Keratinocyte (primary cell): ENCODE data around the gene TOMM5. TPM values are rescaled to one million over a fixed set of nuclear protein-coding genes. Genes with fewer than 3 reads are reported as not detected.
A peak's percentile ranks its signal among the peaks of the same experiment; 100 is the strongest.

Source experiments
- DNase-seq: peaks from one replicate; pipeline ENCODE4 v3.0.0-alpha.2; 2011; ENCODE audit warnings: low read depth, missing footprints, low spot score
- FAIRE-seq: peaks from 2 replicates; lab custom pipeline; 2011; peaks lifted over from hg19 to GRCh38; lab: Jason Lieb, UNC
- H2AFZ ChIP-seq: 2 replicates; pipeline ENCODE4 v1.6.0; 2012; ENCODE audit warnings: low read length, control low read depth, inconsistent platforms; ENCODE audit not compliant: control insufficient read depth
- H3K27ac ChIP-seq: 2 replicates; pipeline ENCODE4 v1.5.1; 2011; ENCODE audit warnings: low read length; ENCODE audit not compliant: control insufficient read depth, insufficient read depth
- H3K27me3 ChIP-seq: 3 replicates; pipeline ENCODE4 v1.6.0; 2011; ENCODE audit warnings: low read length; ENCODE audit not compliant: control insufficient read depth, insufficient read depth; ENCODE audit errors: extremely low read depth
- H3K36me3 ChIP-seq, 2 experiments: 2 replicates in 1 of 2; 3 replicates in 1 of 2; pipeline ENCODE4 v1.5.1; 2011; ENCODE audit warnings: low read length in 2 of 2, mild to moderate bottlenecking in 1 of 2; ENCODE audit not compliant: control insufficient read depth in 2 of 2, insufficient read depth in 2 of 2; ENCODE audit errors: extremely low read depth in 1 of 2
- H3K4me1 ChIP-seq: 3 replicates; pipeline ENCODE4 v1.5.1; 2011; ENCODE audit warnings: low read length; ENCODE audit not compliant: control insufficient read depth, insufficient read depth; ENCODE audit errors: extremely low read depth
- H3K4me2 ChIP-seq: 3 replicates; pipeline ENCODE4 v1.6.0; 2011; ENCODE audit warnings: low read depth, low read length; ENCODE audit not compliant: control insufficient read depth, insufficient read depth; ENCODE audit errors: extremely low read depth
- H3K4me3 ChIP-seq, 3 experiments: fragments of 200-600 bp in 1 of 3; sonication (generic) in 1 of 3; 2 replicates in 2 of 3; 3 replicates in 1 of 3; pipeline ENCODE4 v1.5.1; 2011 to 2016; ENCODE audit warnings: low read length in 3 of 3, mild to moderate bottlenecking in 3 of 3, control low read depth in 2 of 3, inconsistent platforms in 1 of 3, low read depth in 1 of 3, mixed read lengths in 1 of 3, mixed run types in 1 of 3, moderate library complexity in 1 of 3; ENCODE audit not compliant: control insufficient read depth in 2 of 3, insufficient read depth in 2 of 3; ENCODE audit errors: extremely low read depth in 1 of 3
- H3K79me2 ChIP-seq: 2 replicates; pipeline ENCODE4 v1.6.0; 2012; ENCODE audit warnings: low read length; ENCODE audit not compliant: control insufficient read depth, insufficient read depth
- H3K9ac ChIP-seq: 3 replicates; pipeline ENCODE4 v1.6.0; 2011; ENCODE audit warnings: low read length; ENCODE audit not compliant: control insufficient read depth, insufficient read depth; ENCODE audit errors: extremely low read depth
- H3K9me1 ChIP-seq: 3 replicates; pipeline ENCODE4 v1.6.0; 2011; ENCODE audit warnings: low read length; ENCODE audit not compliant: control insufficient read depth, insufficient read depth; ENCODE audit errors: extremely low read depth
- H3K9me3 ChIP-seq: 2 replicates; pipeline ENCODE4 v1.5.1; 2012; ENCODE audit warnings: low read depth, low read length; ENCODE audit not compliant: control insufficient read depth
- H4K20me1 ChIP-seq: 3 replicates; pipeline ENCODE4 v1.6.0; 2011; ENCODE audit warnings: low read length; ENCODE audit not compliant: control insufficient read depth, insufficient read depth; ENCODE audit errors: extremely low read depth
- EZH2 ChIP-seq: IDR thresholded peaks from one replicate; pipeline ENCODE4 v1.6.1; 2012; ENCODE audit warnings: inconsistent platforms, mild to moderate bottlenecking, low read length, moderate library complexity
- dilution Hi-C: fragments of 300-500 bp; cut with MboI; formaldehyde crosslinking; loops from one replicate; pipeline ENCODE4 v1.7.0; 2020; ENCODE audit warnings: low sequenced_read_pairs; ENCODE audit not compliant: extremely low pct_ligation_motif_present
- polyA plus RNA-seq, 5 experiments: library from polyadenylated mRNA; depleted of rRNA in 3 of 5; stranded (reverse) in 3 of 5; stranded (forward) in 1 of 5; unstranded in 1 of 5; fragments of >200 nt; gene quantifications; 1 replicate in 1 of 5; 2 replicates in 3 of 5; 3 replicates in 1 of 5; pipeline versions ENCODE4 v1.2.1 to v1.2.3, GENCODE V29; 2011 to 2012; ENCODE audit warnings: missing spikeins in 2 of 5, low read depth in 1 of 5, low replicate concordance in 1 of 5
- TF ChIP-seq, protein P1 (sequence below), 3 experiments: IDR thresholded peaks in 1 of 3; conservative IDR thresholded peaks in 1 of 3; optimal IDR thresholded peaks in 1 of 3; 2 replicates in 2 of 3; 3 replicates in 1 of 3; pipeline versions ENCODE3 to v1.5.1; 2011; ENCODE audit warnings: low read length in 3 of 3, mild to moderate bottlenecking in 3 of 3, moderate library complexity in 2 of 3, control low read depth in 1 of 3, inconsistent platforms in 1 of 3; ENCODE audit not compliant: insufficient read depth in 2 of 3; ENCODE audit errors: extremely low read depth in 1 of 3

The TOMM5 gene
- polyA plus RNA-seq, 1 donor (not counting 4 experiments of a cell fraction or from before 2014, with no cell fraction given): 232 TPM

DNA sequence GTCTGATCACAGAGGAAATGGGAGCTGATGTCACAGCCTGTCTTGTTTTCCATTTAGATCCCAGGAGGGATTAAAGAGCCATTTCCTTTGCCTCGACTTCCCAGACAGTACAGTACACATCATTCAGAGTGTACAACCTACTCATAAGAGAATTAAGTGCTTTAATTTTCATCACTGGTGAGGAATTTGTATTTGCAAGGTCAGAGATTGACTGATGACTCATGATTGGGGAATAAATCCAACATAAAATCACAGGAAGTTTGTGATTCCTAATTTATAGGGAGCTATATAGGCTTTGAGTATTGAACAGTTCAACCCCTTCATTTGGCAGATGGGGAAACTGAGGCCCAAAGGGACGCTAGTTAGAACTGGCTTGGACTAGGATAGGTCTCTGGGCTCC, 4.1 kb upstream of the TOMM5 start:
- H2AFZ ChIP-seq: no peak overlapping the region

DNA sequence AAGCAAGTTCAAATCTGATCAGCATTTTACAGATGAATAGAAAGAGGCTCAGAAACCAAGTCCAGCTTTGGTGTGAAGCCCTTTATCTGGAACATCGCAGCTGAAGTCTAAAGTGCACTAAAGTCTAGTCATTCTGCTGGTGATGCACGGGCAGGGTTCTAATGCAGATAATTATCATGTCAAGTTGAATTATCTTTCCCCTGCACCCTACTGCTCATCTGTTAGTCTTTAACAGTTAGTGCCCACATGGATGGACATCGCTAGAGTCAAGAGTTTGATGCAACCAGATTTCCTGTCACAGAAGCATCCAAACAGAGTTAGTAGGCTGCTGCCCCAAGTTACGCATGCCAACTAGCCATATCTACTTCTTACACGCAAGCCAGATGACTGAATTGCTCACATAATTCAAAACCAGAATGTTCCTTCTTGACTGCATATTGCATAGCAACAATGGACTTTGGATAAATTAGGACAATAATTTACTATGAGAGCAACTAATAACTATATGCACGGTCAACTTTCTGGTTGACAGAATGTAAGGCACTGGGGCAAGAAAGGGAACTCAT, 1.6 kb upstream of the TOMM5 start:
- Histone ChIP-seq H3K27ac (no peak overlapping the region), H4K20me1 (peaks cover 11% of the 10 kb centered on the region), H3K4me1 (peaks cover 17% of the 10 kb centered on the region), H3K79me2 (peaks cover 35% of the 10 kb centered on the region), H3K9me1 (no peaks in the 10 kb centered on the region), H3K4me3 (no peak overlapping the region), H3K9ac (no peak overlapping the region), H3K36me3 (peaks cover 1 to 10% of the 10 kb centered on the region in 2 experiments), H3K4me2 (peak overlapping the region; percentile 69), H3K9me3 (no peaks in the 10 kb centered on the region), H2AFZ (no peak overlapping the region), H3K27me3 (no peaks in the 10 kb centered on the region)
- dilution Hi-C loops: loop anchor here (25.0 kb wide), 1 partner anchor 107 kb away; the partner anchor contains the start of gene POLR1E
- TF ChIP-seq EZH2: no peak
- TF ChIP-seq, protein P1, sequence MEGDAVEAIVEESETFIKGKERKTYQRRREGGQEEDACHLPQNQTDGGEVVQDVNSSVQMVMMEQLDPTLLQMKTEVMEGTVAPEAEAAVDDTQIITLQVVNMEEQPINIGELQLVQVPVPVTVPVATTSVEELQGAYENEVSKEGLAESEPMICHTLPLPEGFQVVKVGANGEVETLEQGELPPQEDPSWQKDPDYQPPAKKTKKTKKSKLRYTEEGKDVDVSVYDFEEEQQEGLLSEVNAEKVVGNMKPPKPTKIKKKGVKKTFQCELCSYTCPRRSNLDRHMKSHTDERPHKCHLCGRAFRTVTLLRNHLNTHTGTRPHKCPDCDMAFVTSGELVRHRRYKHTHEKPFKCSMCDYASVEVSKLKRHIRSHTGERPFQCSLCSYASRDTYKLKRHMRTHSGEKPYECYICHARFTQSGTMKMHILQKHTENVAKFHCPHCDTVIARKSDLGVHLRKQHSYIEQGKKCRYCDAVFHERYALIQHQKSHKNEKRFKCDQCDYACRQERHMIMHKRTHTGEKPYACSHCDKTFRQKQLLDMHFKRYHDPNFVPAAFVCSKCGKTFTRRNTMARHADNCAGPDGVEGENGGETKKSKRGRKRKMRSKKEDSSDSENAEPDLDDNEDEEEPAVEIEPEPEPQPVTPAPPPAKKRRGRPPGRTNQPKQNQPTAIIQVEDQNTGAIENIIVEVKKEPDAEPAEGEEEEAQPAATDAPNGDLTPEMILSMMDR (optimal IDR thresholded peaks at IDR 0.05 in 1 of 3, IDR thresholded peaks at IDR 0.05 in 1 of 3, conservative IDR thresholded peaks at IDR 0.05 in 1 of 3; ENCODE audit: extremely low read depth in 1 of 3, insufficient read depth in 2 of 3, low read length in 3 of 3): no peak
- no peak for FAIRE-seq
- DNase-seq: no peak

More for the DNA sequence above, 4.1 kb upstream of the TOMM5 start:
- TF ChIP-seq, protein P1 (optimal IDR thresholded peaks at IDR 0.05 in 1 of 3, IDR thresholded peaks at IDR 0.05 in 1 of 3, conservative IDR thresholded peaks at IDR 0.05 in 1 of 3; ENCODE audit: extremely low read depth in 1 of 3, insufficient read depth in 2 of 3, low read length in 3 of 3): no peak
- no peak for TF ChIP-seq EZH2
- Histone ChIP-seq H3K9me3 (no peaks in the 10 kb centered on the region), H3K9ac (no peak overlapping the region), H3K36me3 (no peaks in the 10 kb centered on the region), H3K27ac (no peak overlapping the region), H3K79me2 (peaks cover 10% of the 10 kb centered on the region), H3K9me1 (no peaks in the 10 kb centered on the region), H3K27me3 (no peaks in the 10 kb centered on the region), H3K4me2 (no peak overlapping the region), H4K20me1 (no peaks in the 10 kb centered on the region), H3K4me1 (peaks cover 10% of the 10 kb centered on the region), H3K4me3 (no peak overlapping the region)
- FAIRE-seq: no peak
- dilution Hi-C loops: loop anchor here (25.0 kb wide), 1 partner anchor 109 kb away; the partner anchor contains the start of gene POLR1E
- DNase-seq: no peak
